Sigmoid colon (tissue), 4 donors: ENCODE results near the gene CTNNB1.

Source experiments
- POLR2A ChIP-seq, 2 donors: fragments of 450-650 bp; IDR thresholded peaks; one replicate each; pipeline ENCODE4 v1.6.1; 2016; ENCODE audit warnings: antibody characterized with exemption in 2 of 2, mild to moderate bottlenecking in 2 of 2, moderate library complexity in 2 of 2
- POLR2AphosphoS5 ChIP-seq, 4 donors: sonication (generic); formaldehyde crosslinking; IDR thresholded peaks; one replicate each; pipeline ENCODE4 v1.6.1; 2017; ENCODE audit warnings: antibody characterized with exemption in 4 of 4
- TF ChIP-seq, protein P1 (sequence below), 4 experiments: fragments of 450-650 bp in 3 of 4; fragments of 200-600 bp in 1 of 4; IDR thresholded peaks; one replicate each; pipeline ENCODE4 v1.5.1; 2016 to 2019; ENCODE audit warnings: antibody characterized with exemption in 4 of 4, mild to moderate bottlenecking in 3 of 4, moderate library complexity in 2 of 4

DNA sequence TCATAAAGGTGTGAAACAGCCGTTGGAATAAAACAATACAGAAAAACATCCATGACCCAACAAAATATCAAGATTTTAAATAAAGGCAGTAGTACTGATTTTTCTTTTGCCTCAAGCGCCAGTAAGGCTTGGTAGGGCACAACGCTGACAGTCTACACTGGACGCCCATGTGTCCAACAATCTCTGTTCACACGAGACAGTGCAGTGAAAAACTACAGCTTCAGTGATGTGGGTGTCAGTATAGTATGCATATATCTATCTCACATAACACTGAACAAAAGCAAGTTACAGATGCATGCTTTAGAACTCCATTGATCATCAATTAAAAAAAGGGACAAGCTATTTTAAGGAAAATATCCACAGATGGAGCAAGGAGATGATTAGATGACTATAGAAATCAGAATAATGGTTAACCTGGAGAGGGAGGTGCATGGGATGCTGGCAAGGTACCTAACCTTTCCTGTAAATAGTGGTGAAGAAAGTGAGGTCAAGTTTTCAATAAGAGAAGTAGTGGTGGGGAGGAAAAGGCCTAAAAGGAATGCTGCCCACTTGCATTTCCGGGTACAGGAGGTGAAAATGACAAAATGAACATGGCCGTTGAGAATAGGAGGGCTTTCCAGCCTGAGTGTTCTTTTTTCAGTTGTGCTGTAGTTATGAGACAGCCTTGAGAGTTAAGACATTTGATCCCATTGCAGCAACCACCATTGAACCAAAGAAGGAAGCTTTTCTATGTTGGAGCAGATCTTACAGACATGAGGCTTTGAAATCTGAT, 42.7 kb downstream of the CTNNB1 start:
- TF ChIP-seq, protein P1, sequence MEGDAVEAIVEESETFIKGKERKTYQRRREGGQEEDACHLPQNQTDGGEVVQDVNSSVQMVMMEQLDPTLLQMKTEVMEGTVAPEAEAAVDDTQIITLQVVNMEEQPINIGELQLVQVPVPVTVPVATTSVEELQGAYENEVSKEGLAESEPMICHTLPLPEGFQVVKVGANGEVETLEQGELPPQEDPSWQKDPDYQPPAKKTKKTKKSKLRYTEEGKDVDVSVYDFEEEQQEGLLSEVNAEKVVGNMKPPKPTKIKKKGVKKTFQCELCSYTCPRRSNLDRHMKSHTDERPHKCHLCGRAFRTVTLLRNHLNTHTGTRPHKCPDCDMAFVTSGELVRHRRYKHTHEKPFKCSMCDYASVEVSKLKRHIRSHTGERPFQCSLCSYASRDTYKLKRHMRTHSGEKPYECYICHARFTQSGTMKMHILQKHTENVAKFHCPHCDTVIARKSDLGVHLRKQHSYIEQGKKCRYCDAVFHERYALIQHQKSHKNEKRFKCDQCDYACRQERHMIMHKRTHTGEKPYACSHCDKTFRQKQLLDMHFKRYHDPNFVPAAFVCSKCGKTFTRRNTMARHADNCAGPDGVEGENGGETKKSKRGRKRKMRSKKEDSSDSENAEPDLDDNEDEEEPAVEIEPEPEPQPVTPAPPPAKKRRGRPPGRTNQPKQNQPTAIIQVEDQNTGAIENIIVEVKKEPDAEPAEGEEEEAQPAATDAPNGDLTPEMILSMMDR (IDR thresholded peaks at IDR 0.05), result no peak
- TF ChIP-seq POLR2A (IDR thresholded peaks at IDR 0.05) (no peak), POLR2AphosphoS5 (IDR thresholded peaks at IDR 0.05) (peak in 1 of 4 donors; percentile 16)
